Thymus (tissue), 11 donors: ENCODE data around the gene HOTAIR. TPM values are rescaled to one million over a fixed set of nuclear protein-coding genes. Genes with fewer than 3 reads are reported as not detected.
A peak's percentile ranks its signal among the peaks of the same experiment; 100 is the strongest.

ENCODE experiments used
- DNase-seq, 9 donors: peaks; one replicate each; pipeline ENCODE4 v3.0.0-alpha.2; 2013; ENCODE audit warnings: low spot score in 9 of 9, low read depth in 6 of 9, missing footprints in 1 of 9
- H3K27ac ChIP-seq, 2 donors: one replicate each; pipeline ENCODE4 v1.5.1; 2013; ENCODE audit warnings: control low read depth in 1 of 2, low read depth in 1 of 2, low read length in 1 of 2, mild to moderate bottlenecking in 1 of 2, moderate library complexity in 1 of 2
- H3K27me3 ChIP-seq, 2 donors: one replicate each; pipeline ENCODE4 v1.5.1; 2013; ENCODE audit warnings: low read length in 1 of 2; ENCODE audit not compliant: control insufficient read depth in 2 of 2, insufficient read depth in 1 of 2
- H3K36me3 ChIP-seq, 2 donors: one replicate each; pipeline ENCODE4 v1.5.1; 2013; ENCODE audit warnings: low read length in 1 of 2, mild to moderate bottlenecking in 1 of 2, moderate library complexity in 1 of 2; ENCODE audit not compliant: control insufficient read depth in 2 of 2, insufficient read depth in 2 of 2
- H3K4me1 ChIP-seq, 2 donors: one replicate each; pipeline ENCODE4 v1.5.1; 2013; ENCODE audit warnings: low read length in 2 of 2; ENCODE audit not compliant: control insufficient read depth in 2 of 2, insufficient read depth in 2 of 2
- H3K4me3 ChIP-seq, 2 donors: one replicate each; pipeline ENCODE4 v1.5.1; 2013; ENCODE audit warnings: low read length in 2 of 2, control low read depth in 1 of 2, mild to moderate bottlenecking in 1 of 2
- H3K9me3 ChIP-seq, 2 donors: one replicate each; pipeline ENCODE4 v1.5.1; 2013; ENCODE audit warnings: low read length in 1 of 2, mild to moderate bottlenecking in 1 of 2; ENCODE audit not compliant: control insufficient read depth in 2 of 2, insufficient read depth in 1 of 2
- WGBS: extraction: QIAGEN DNeasy Blood & Tissue Kit; methylation state at CpG from one replicate; pipeline ENCODE4 v1.1.7; 2013; 5-methylcytosine and 5-hydroxymethylcytosine counted together
- polyA plus RNA-seq: library from polyadenylated mRNA; stranded (reverse); fragments of 200-250 nt; gene quantifications from one replicate; pipeline ENCODE4 v1.2.3, GENCODE V29; 2013
- total RNA-seq: library from RNA; stranded (reverse); fragments of 120-200 nt; gene quantifications from one replicate; pipeline ENCODE4 v1.2.4, GENCODE V29; 2013
- donor health status: healthy.

Gene HOTAIR
- total and polyA plus RNA-seq, 2 donors, result 0.25 TPM; not detected in 1

DNA sequence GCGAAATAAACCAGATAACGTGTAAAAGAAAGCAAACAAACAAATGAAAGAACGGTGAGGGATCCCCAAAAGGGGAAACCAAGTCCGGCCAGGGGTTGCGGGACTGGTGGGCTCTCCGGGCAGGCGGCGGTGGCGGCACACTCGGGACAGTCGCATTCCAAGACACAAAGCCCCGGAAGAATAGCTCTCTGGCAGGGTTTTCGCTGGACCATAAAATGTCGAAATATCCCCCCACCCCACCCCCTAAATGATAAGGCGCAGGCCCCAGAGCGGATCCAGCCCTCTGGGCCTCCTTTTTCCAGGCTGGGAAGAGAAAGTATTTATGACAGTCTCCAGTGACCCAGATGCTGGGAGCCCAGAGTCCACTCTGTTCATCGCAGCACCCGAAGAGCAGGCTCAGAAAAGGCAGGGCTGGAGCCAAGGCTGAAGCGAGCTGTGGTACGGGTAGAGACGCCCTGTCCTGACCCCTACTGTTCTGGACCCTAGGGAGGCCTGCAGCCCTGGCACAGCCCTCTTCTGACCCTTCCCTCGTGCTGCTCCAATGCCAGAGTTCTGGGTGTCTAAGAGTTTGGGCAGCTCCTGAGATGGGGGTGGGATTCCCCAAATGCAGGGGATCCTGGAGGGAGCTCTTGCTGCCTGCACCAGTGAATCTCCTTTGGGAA, 31.9 kb upstream of the HOTAIR start:
- no peak for DNase-seq
- H3K4me3 ChIP-seq, result peak overlapping the region in 1 of 2 donors; percentile 40
- H3K27me3 ChIP-seq, result peaks cover 85 to 100% of the 10 kb centered on the region in 2 donors
- H3K4me1 ChIP-seq, result peaks cover 3 to 6% of the 10 kb centered on the region in 2 donors
- peaks cover 0 to 6% of the 10 kb centered on the region in 2 donors for H3K9me3 ChIP-seq
- no peak overlapping the region for H3K27ac ChIP-seq
- 10% methylated on average over 22 of the region's 22 CpGs for WGBS
- no peaks in the 10 kb centered on the region for H3K36me3 ChIP-seq

DNA sequence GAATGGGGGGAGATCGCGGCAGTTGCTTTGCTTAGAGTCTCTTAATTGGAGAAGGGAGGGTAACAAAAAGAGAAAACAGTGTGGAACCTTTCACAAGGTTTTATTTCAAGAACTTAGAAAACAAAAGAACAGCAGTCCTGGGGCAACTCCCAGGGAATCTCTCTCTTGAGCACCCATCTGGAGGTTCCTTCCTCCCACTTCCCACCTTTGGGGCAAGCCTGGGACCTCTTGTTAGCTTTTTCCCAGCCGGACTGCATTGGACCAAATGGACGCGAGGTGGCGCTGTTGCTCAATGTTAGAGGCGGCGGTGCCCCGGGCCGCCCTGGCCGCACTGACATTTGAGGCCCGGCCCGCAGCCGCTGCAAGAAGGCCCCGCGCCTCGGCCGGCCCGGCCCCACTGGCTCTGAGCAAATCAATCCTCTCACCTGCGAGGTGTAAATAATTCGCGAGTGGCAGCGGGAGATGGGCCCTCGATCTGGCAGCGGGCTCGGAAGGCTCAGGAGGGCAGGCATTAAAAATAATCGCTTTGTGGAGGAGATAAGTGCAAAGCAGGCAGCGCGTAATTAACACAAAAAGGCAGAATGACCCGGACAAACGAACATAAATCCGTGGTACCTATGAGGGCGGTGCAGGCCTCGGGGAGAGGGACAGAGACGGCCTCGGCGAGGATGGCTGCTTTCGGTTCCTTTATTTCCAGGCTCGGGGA, 31.3 kb upstream of the HOTAIR start:
- Histone ChIP-seq H3K4me3 (peak overlapping the region in 1 of 2 donors; percentile 40), H3K27me3 (peaks cover 87 to 100% of the 10 kb centered on the region in 2 donors)

DNA sequence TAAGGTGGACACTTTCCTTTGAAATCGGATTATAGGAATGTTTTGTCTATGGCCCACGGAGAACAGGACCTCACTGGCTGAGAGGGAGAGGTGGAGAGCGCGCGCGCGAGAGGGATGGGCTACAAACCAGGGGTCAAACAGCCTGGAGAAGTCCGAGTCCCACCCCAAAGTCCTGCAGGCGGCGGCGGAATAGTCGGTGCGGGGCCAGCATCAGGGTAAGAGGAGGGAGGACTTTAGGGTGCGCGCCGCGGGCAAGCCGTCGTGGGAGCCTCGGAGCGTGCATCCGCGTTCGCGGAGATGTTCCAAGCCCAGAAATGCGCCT, 30.7 kb upstream of the HOTAIR start:
- no peak for DNase-seq

More for the DNA sequence above, 31.3 kb upstream of the HOTAIR start:
- H3K36me3 ChIP-seq, result no peaks in the 10 kb centered on the region
- H3K9me3 ChIP-seq, result peaks cover 0 to 6% of the 10 kb centered on the region in 2 donors
- H3K27ac ChIP-seq, result no peak overlapping the region
- peaks cover 3 to 6% of the 10 kb centered on the region in 2 donors for H3K4me1 ChIP-seq
- 2% methylated on average over 39 of the region's 39 CpGs for WGBS
- peak; percentile 46 to 85 (median 65) for DNase-seq

DNA sequence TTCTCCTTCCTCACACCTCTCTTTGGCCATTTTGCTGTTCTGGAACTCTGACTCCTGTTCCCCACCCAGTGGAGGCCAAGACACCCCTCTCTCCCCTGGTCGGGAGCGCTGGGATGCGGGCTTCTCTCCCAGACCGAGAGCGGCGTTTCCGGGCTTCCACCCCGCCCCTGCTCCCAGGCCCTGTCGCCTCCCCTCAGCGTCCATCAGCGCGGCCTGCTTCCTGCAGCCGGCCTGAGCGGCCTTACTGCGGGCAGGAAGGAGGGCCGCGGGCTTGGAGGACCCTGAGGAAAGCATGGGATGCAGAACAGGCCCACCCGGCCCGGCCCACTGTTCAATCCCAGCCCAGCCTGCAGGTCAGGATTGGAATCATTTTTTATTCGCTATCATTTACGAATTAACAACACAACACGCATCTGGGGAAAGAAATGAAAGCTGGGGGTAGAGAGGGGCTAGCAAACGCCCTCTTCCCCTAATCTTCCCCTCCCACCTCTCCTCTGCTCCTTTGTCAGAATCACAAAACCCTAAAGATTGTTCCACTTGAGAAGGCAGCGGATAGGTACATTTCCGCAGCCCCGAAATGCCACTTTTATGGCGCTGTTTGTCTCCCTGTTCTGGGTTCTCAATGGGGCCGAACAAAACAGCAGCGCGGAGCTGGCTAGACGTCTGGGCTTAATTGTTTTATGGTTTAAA, 30.2 kb upstream of the HOTAIR start:
- 7% methylated on average over 31 of the region's 31 CpGs for WGBS
- Histone ChIP-seq H3K27ac (no peak overlapping the region), H3K4me1 (peaks cover 3 to 6% of the 10 kb centered on the region in 2 donors), H3K27me3 (peaks cover 88 to 100% of the 10 kb centered on the region in 2 donors), H3K9me3 (peaks cover 0 to 2% of the 10 kb centered on the region in 2 donors), H3K36me3 (no peaks in the 10 kb centered on the region), H3K4me3 (no peak overlapping the region)
- DNase-seq, result no peak

More for the DNA sequence above, 30.7 kb upstream of the HOTAIR start:
- Histone ChIP-seq H3K27ac (no peak overlapping the region), H3K27me3 (peaks cover 88 to 100% of the 10 kb centered on the region in 2 donors), H3K36me3 (no peaks in the 10 kb centered on the region), H3K4me1 (peaks cover 3 to 6% of the 10 kb centered on the region in 2 donors), H3K4me3 (no peak overlapping the region), H3K9me3 (peaks cover 0 to 5% of the 10 kb centered on the region in 2 donors)
- 6% methylated on average over 26 of the region's 26 CpGs for WGBS

DNA sequence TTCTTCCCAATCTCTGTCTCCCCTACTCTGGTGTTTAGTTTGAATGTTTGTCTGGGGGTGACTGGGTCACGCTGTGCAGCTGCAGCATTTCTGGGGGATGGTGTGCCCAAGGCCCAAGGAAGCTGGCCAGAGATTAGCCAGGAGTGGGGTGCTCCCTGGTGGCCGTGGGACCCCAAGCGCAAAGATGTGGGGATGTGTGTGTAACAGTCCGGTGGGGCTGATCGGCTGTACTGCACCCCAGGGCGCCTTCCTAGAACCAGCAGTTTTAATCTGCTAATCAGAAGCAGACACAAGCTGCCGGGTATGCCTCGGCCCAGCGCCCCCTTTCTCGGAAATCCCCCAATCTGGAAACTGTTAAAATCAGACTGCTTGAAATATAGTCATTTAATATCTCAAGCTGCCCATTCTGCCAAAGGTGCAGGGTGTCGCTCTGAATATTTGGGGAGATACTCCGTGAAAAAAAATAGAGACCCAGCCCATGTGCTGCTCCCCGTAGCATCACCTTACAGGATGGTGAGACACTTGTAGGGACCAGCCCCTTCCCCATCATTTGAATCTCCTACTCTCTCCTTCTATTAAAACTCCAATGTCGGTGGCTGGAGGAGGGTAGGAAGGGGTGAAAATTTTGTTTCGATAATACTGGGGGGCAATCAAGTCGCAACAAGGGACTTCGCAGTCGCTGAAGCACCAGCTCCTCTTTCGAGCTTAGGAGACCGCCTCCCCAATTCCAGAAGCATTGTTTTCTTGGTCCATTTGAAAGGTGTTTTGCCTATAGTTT, 29.5 kb upstream of the HOTAIR start:
- peaks cover 84 to 100% of the 10 kb centered on the region in 2 donors for H3K27me3 ChIP-seq
- H3K4me1 ChIP-seq, result peaks cover 3 to 6% of the 10 kb centered on the region in 2 donors
- WGBS, result 22% methylated on average over 20 of the region's 20 CpGs
- no peak for DNase-seq
- no peak overlapping the region for H3K27ac ChIP-seq
- H3K9me3 ChIP-seq, result peaks cover 0 to 2% of the 10 kb centered on the region in 2 donors
- no peak overlapping the region for H3K4me3 ChIP-seq
- no peaks in the 10 kb centered on the region for H3K36me3 ChIP-seq

DNA sequence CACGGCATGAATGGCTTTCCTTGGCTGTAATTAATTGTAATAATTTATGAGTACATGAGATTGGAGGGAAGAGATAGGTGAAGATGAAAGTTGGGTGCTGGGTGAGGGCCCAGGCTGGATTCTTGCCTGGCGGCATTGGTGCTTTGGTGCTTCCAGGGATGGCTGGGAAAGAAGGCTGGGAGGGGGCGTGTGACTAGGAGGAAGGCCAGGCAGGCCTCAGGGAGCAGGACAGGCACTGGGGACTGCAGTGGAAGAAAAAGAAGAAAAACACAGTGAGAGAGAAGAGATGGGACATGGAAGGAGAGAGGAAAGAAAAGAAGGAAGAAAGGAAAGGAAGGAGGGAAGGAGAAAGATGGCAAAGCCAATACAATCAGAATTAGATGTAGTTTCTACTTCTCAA, 28.9 kb upstream of the HOTAIR start:
- WGBS, result 59% methylated on average over 3 of the region's 3 CpGs
- DNase-seq, result no peak
- H3K4me3 ChIP-seq, result no peak overlapping the region
- peaks cover 3 to 6% of the 10 kb centered on the region in 2 donors for H3K4me1 ChIP-seq
- no peaks in the 10 kb centered on the region for H3K36me3 ChIP-seq
- H3K9me3 ChIP-seq, result peaks cover 0 to 2% of the 10 kb centered on the region in 2 donors
- H3K27me3 ChIP-seq, result peaks cover 82 to 100% of the 10 kb centered on the region in 2 donors
- no peak overlapping the region for H3K27ac ChIP-seq

DNA sequence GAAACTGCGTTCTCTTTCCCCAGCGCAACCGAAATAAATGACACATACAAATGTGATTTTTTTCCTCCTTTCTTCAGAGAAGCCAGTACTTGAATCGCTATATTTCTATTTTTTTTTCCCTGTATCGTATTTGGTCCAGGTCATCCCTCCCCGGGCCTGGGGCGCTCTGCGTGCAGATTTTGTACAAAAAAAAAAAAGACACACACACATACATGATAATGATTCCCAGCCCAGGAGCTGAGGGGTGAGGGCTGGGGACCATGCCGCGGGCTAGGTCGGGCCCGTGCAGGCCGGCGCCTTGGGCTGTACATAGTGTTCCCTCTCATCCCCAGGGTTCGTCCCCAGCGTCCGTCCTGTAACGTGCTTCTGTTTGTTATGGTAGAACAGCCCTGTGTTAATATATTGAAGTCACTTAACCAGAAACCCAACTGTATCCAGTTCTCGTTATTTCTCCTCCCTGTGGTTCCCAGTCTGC, 28.2 kb upstream of the HOTAIR start:
- no peak for DNase-seq
- WGBS, result 36% methylated on average over 19 of the region's 19 CpGs
- H3K4me3 ChIP-seq, result no peak overlapping the region

DNA sequence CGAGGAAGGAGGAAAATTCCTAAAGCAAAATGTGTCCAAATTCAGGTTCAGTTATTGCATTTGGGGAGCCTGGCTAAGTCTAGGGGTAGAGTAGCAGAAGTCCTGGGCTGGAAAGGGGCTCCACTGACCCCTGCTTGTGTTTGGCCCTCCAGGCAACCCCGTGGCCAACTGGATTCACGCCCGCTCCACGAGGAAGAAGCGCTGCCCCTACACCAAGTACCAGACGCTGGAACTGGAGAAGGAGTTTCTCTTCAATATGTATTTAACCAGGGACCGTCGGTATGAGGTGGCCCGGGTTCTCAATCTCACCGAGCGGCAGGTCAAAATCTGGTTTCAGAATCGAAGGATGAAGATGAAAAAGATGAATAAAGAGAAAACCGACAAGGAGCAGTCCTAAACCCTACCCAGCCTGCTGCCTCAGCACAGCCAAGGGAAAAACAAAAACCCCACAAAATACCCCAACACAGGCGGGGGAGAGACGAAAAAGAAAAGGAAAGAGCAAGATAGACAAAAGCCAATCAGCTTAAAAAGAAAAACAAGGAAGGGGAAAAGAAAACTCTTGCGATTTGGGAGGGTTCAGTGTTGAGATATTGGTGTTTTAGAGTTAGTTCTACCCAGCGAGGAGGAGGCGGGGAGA, 27.6 kb upstream of the HOTAIR start:
- Histone ChIP-seq H3K4me3 (no peak overlapping the region), H3K9me3 (peaks cover 0 to 2% of the 10 kb centered on the region in 2 donors), H3K36me3 (no peaks in the 10 kb centered on the region), H3K27me3 (peaks cover 82 to 100% of the 10 kb centered on the region in 2 donors), H3K4me1 (peaks cover 3 to 6% of the 10 kb centered on the region in 2 donors), H3K27ac (no peak overlapping the region)
- no peak for DNase-seq
- 25% methylated on average over 19 of the region's 19 CpGs for WGBS

More for the DNA sequence above, 28.2 kb upstream of the HOTAIR start:
- H3K4me1 ChIP-seq, result peaks cover 3 to 6% of the 10 kb centered on the region in 2 donors
- H3K9me3 ChIP-seq, result peaks cover 0 to 2% of the 10 kb centered on the region in 2 donors
- H3K27ac ChIP-seq, result no peak overlapping the region
- peaks cover 83 to 100% of the 10 kb centered on the region in 2 donors for H3K27me3 ChIP-seq
- H3K36me3 ChIP-seq, result no peaks in the 10 kb centered on the region
